HepG2 (cell line): ENCODE measurements around the gene ANKRD42. TPM values are rescaled to one million over a fixed set of nuclear protein-coding genes. Genes with fewer than 3 reads are reported as not detected.

Experiments used
- ATAC-seq: fragments of 200-7000 bp; cut with Tn5 transposase; 3 replicates; pipeline ENCODE4 v1.9.1; 2020; ENCODE audit warnings: mild to moderate bottlenecking, moderate library complexity
- BruUV-seq: library from RNA; stranded (reverse); fragments of 400-500 nt; replicated peaks from 2 replicates; lab custom pipeline; 2021; lab: Mats Ljungman, UMichigan
- CTCF ChIA-PET: fragments of 300-600 bp; formaldehyde crosslinking; extraction: SDS; loops from one replicate; lab custom pipeline; 2021; ENCODE audit warnings: low total read pairs, inconsistent platforms, low intra/inter-chr PET ratio; lab: Yijun Ruan, JAX
- POLR2A ChIA-PET: fragments of 350-600 bp; sonication (Branson Sonifier 250); formaldehyde crosslinking; loops from one replicate; lab custom pipeline; 2020; ENCODE audit warnings: antibody characterized with exemption, inconsistent platforms; lab: Yijun Ruan, JAX
- DNase-seq: peaks from one replicate; pipeline ENCODE4 v3.0.0-alpha.2; 2015; ENCODE audit warnings: low spot score
- FAIRE-seq: peaks from 3 replicates; lab custom pipeline; 2011; peaks lifted over from hg19 to GRCh38; lab: Jason Lieb, UNC
- H2AFZ ChIP-seq: one replicate; pipeline ENCODE4 v1.6.1; 2011; ENCODE audit warnings: low read length, inconsistent platforms
- H3K27ac ChIP-seq: fragments of 300-600 bp; 3 replicates; pipeline ENCODE4 v1.8.0; 2011; ENCODE audit warnings: mixed run types, mild to moderate bottlenecking, mixed read lengths, low read length, inconsistent platforms; ENCODE audit not compliant: insufficient read depth; ENCODE audit errors: extremely low read length
- H3K27me3 ChIP-seq, 2 experiments: fragments of 200-600 bp in 1 of 2; 2 replicates in 1 of 2; 3 replicates in 1 of 2; pipeline versions ENCODE4 v1.6.0 to v1.8.0; 2011; ENCODE audit warnings: low read length in 2 of 2, mild to moderate bottlenecking in 2 of 2, moderate library complexity in 2 of 2, inconsistent platforms in 1 of 2; ENCODE audit not compliant: insufficient read depth in 2 of 2, control insufficient read depth in 1 of 2
- H3K36me3 ChIP-seq, 2 experiments: fragments of 200-600 bp in 1 of 2; replicated peaks in 1 of 2; 2 replicates in 1 of 2; 3 replicates in 1 of 2; pipeline versions ENCODE4 v1.5.1 to v1.8.0; 2011; ENCODE audit warnings: low read length in 2 of 2, inconsistent platforms in 1 of 2; ENCODE audit not compliant: insufficient read depth in 2 of 2, control insufficient read depth in 1 of 2
- H3K4me1 ChIP-seq: 2 replicates; pipeline ENCODE4 v1.5.1; 2012; ENCODE audit warnings: low read length, inconsistent platforms; ENCODE audit not compliant: insufficient read depth
- H3K4me2 ChIP-seq: 2 replicates; pipeline ENCODE4 v1.6.0; 2011; ENCODE audit warnings: low read depth, low read length, inconsistent platforms
- H3K4me3 ChIP-seq, 3 experiments: fragments of 200-600 bp in 1 of 3; sonication (generic), shearing (Covaris generic) in 1 of 3; replicated peaks in 1 of 3; 2 replicates each; pipeline ENCODE4 v1.5.1; 2011 to 2016; ENCODE audit warnings: low read length in 3 of 3, inconsistent platforms in 2 of 3, low read depth in 2 of 3, mild to moderate bottlenecking in 2 of 3, control low read depth in 1 of 3, mixed read lengths in 1 of 3; ENCODE audit not compliant: insufficient read depth in 1 of 3
- H3K79me2 ChIP-seq: one replicate; pipeline ENCODE4 v1.6.1; 2011; ENCODE audit warnings: low read length, inconsistent platforms; ENCODE audit not compliant: insufficient read depth
- H3K9ac ChIP-seq: 2 replicates; pipeline ENCODE4 v1.6.0; 2011; ENCODE audit warnings: mild to moderate bottlenecking, low read depth, low read length, inconsistent platforms; ENCODE audit not compliant: insufficient read depth
- H3K9me3 ChIP-seq: 2 replicates; pipeline ENCODE4 v1.5.1; 2012; ENCODE audit warnings: mild to moderate bottlenecking, low read length
- H4K20me1 ChIP-seq: 2 replicates; pipeline ENCODE4 v1.6.0; 2011; ENCODE audit warnings: inconsistent platforms, mild to moderate bottlenecking, low read length, moderate library complexity; ENCODE audit not compliant: insufficient read depth
- AHR ChIP-seq: IDR thresholded peaks from 2 replicates; pipeline ENCODE4 v1.6.1; 2018; ENCODE audit warnings: missing genetic modification reagents, missing compliant biosample characterization
- CBFB ChIP-seq: sonication (generic); formaldehyde crosslinking; IDR thresholded peaks from 2 replicates; pipeline ENCODE4 v1.4.0; 2020; ENCODE audit warnings: missing genetic modification reagents
- E2F1 ChIP-seq: sonication (generic); formaldehyde crosslinking; IDR thresholded peaks from 2 replicates; pipeline ENCODE4 v1.5.0; 2020; ENCODE audit warnings: missing genetic modification reagents
- HBP1 ChIP-seq: IDR thresholded peaks from 2 replicates; pipeline ENCODE4 v1.6.1; 2016; ENCODE audit warnings: low read depth, control low read depth
- JARID2 ChIP-seq: sonication (generic); formaldehyde crosslinking; IDR thresholded peaks from 2 replicates; pipeline ENCODE4 v1.8.1; 2023; ENCODE audit warnings: missing genetic modification reagents, inconsistent platforms; ENCODE audit not compliant: insufficient replicate concordance
- KLF12 ChIP-seq: sonication (generic); formaldehyde crosslinking; IDR thresholded peaks from 2 replicates; pipeline ENCODE4 v1.4.0; 2020; ENCODE audit warnings: missing genetic modification reagents, borderline replicate concordance
- MYPOP ChIP-seq: sonication (generic); formaldehyde crosslinking; IDR thresholded peaks from 2 replicates; pipeline ENCODE4 v1.8.1; 2023; ENCODE audit warnings: mild to moderate bottlenecking, moderate library complexity, missing genetic modification reagents
- NFATC3 ChIP-seq: sonication (generic); formaldehyde crosslinking; IDR thresholded peaks from 2 replicates; pipeline ENCODE4 v1.5.1; 2020; ENCODE audit warnings: mild to moderate bottlenecking, missing genetic modification reagents
- SNAPC5 ChIP-seq: sonication (generic); formaldehyde crosslinking; IDR thresholded peaks from 2 replicates; pipeline ENCODE4 v1.8.1; 2023; ENCODE audit warnings: mild to moderate bottlenecking, missing genetic modification reagents, borderline replicate concordance
- SP140L ChIP-seq: sonication (generic); formaldehyde crosslinking; IDR thresholded peaks from 2 replicates; pipeline ENCODE4 v1.4.0; 2020; ENCODE audit warnings: missing genetic modification reagents, borderline replicate concordance
- TMF1 ChIP-seq: sonication (generic); formaldehyde crosslinking; IDR thresholded peaks from 2 replicates; pipeline ENCODE4 v1.8.1; 2022; ENCODE audit warnings: low read depth, missing genetic modification reagents
- ZBTB26 ChIP-seq: IDR thresholded peaks from 2 replicates; pipeline ENCODE4 v1.6.1; 2016; ENCODE audit warnings: missing compliant biosample characterization, missing genetic modification reagents, borderline replicate concordance
- ZBTB43 ChIP-seq: sonication (generic); formaldehyde crosslinking; conservative IDR thresholded peaks from 2 replicates; pipeline ENCODE4 v1.4.0; 2020; ENCODE audit warnings: missing genetic modification reagents
- ZNF512 ChIP-seq: sonication (generic); formaldehyde crosslinking; IDR thresholded peaks from 2 replicates; pipeline ENCODE4 v1.4.0; 2020; ENCODE audit warnings: mild to moderate bottlenecking, missing genetic modification reagents
- ZZZ3 ChIP-seq: sonication (generic); formaldehyde crosslinking; IDR thresholded peaks from 2 replicates; pipeline ENCODE4 v1.4.0; 2020; ENCODE audit warnings: missing genetic modification reagents, mild to moderate bottlenecking, borderline replicate concordance
- WGBS: methylation state at CpG from one replicate; pipeline ENCODE4 v1.1.6; 2017; ENCODE audit warnings: low lambda C conversion rate; 5-methylcytosine and 5-hydroxymethylcytosine counted together
- in situ Hi-C: cut with HindIII; loops from 2 replicates; pipeline ENCODE4 v1.10.0; 2017; ENCODE audit warnings: low pct_unique_long_range_greater_than_20kb; ENCODE audit not compliant: extremely low pct_ligation_motif_present
- intact Hi-C: fragments of 100-400 bp; cut with micrococcal nuclease; formaldehyde crosslinking; loops from one replicate; pipeline ENCODE4 v1.10.0; 2022; ENCODE audit not compliant: unreplicated experiment
- polyA plus RNA-seq, 8 experiments: library from polyadenylated mRNA; depleted of rRNA in 3 of 8; stranded (reverse) in 7 of 8; unstranded in 1 of 8; fragments of >200 nt; fragmentation: Illumina TruSeq in 4 of 8; extraction: Trizol in 4 of 8; gene quantifications; 2 replicates each; pipeline versions ENCODE4 v1.2.1 to v1.2.3, GENCODE V29; 2011 to 2016; ENCODE audit warnings: low read depth in 4 of 8, missing spikeins in 1 of 8, mixed read lengths in 1 of 8; ENCODE audit not compliant: insufficient read depth in 1 of 8
- total RNA-seq, 5 experiments: library from RNA; depleted of rRNA; stranded (reverse); fragments of >200 nt; fragmentation: Illumina TruSeq; extraction: Trizol; gene quantifications; 2 replicates each; pipeline ENCODE4 v1.2.3, GENCODE V29; 2016; ENCODE audit warnings: low read depth in 1 of 5

Gene ANKRD42
- total and polyA plus RNA-seq, 2 of the 13 experiments (the other 11 are each of a cell fraction or from before 2014, with no cell fraction given), result 2.2 to 3.7 TPM

GRCh38 chr11:83285151-83285770, 91.7 kb downstream of the ANKRD42 start:
- no peak for DNase-seq
- Histone ChIP-seq H3K4me1 (peaks cover 34% of the 10 kb centered on the region), H2AFZ (no peak overlapping the region), H3K79me2 (peaks cover 9% of the 10 kb centered on the region), H3K27ac (peak overlapping the region; percentile 96), H3K4me2 (peak overlapping the region; percentile 79), H3K27me3 (no peaks in the 10 kb centered on the region), H3K9ac (peak overlapping the region; percentile 94), H3K9me3 (no peaks in the 10 kb centered on the region), H3K36me3 (no peaks in the 10 kb centered on the region), H4K20me1 (no peaks in the 10 kb centered on the region), H3K4me3 (peak overlapping the region; percentile 68 to 91 (median 75))
- WGBS, result 2% methylated on average over 17 of the region's 22 CpGs
- ChIA-PET POLR2A (interaction anchor here (0.9 to 3.6 kb wide), 20 partner anchors 8 to 474 kb away, joined by 3 to 28 read pairs (median 4); partner anchors contain the start of genes ANKRD42, DDIAS, PCF11 and PRCP), CTCF (no interaction called here)
- peak; percentile 62 for ATAC-seq
- BruUV-seq, result no TSS peak
- in situ Hi-C loops, result no loop called here
- no peak for FAIRE-seq
- intact Hi-C loops, result loop anchor here (2.0 to 10.0 kb wide), 3 partner anchors 28 to 380 kb away; partner anchors contain the start of genes DDIAS and PRCP
- TF ChIP-seq ZBTB26 (CRISPR knock-in tag), result no peak
- peak; percentile 35 for TF ChIP-seq JARID2 (CRISPR knock-in tag)
- TF ChIP-seq AHR (CRISPR knock-in tag), result no peak
- peak; percentile 95; the same call in 1 of the 2 replicates for TF ChIP-seq NFATC3 (CRISPR knock-in tag)
- no peak for TF ChIP-seq ZBTB43
- no peak for TF ChIP-seq KLF12 (CRISPR knock-in tag)
- TF ChIP-seq SNAPC5 (CRISPR knock-in tag), result no peak
- TF ChIP-seq E2F1 (CRISPR knock-in tag), result no peak
- TF ChIP-seq TMF1 (CRISPR knock-in tag), result no peak
- no peak for TF ChIP-seq HBP1 (CRISPR knock-in tag)
- TF ChIP-seq ZNF512 (CRISPR knock-in tag), result no peak
- TF ChIP-seq CBFB, result no peak
- no peak for TF ChIP-seq ZZZ3
- peak; percentile 40; the same call in 1 of the 2 replicates for TF ChIP-seq SP140L
- TF ChIP-seq MYPOP (CRISPR knock-in tag), result no peak
